Sigmoid colon (tissue), 7 donors: ENCODE data around the gene NOL3. TPM values are rescaled to one million over a fixed set of nuclear protein-coding genes. Genes with fewer than 3 reads are reported as not detected.

ENCODE experiments used
- DNase-seq: peaks from one replicate; pipeline ENCODE4 v3.0.0-alpha.2; 2019
- H3K27ac ChIP-seq, 4 donors: fragments of 200-600 bp; sonication (generic); one replicate each; pipeline ENCODE4 v1.5.1; 2016 to 2019; ENCODE audit warnings: mild to moderate bottlenecking in 1 of 4
- H3K27me3 ChIP-seq, 3 donors: fragments of 200-600 bp; sonication (generic); one replicate each; pipeline ENCODE4 v1.5.1; 2019; ENCODE audit warnings: mild to moderate bottlenecking in 1 of 3
- H3K36me3 ChIP-seq, 4 donors: fragments of 200-600 bp; sonication (generic); one replicate each; pipeline ENCODE4 v1.5.1; 2016 to 2019
- H3K4me1 ChIP-seq, 4 donors: fragments of 200-600 bp; sonication (generic); one replicate each; pipeline ENCODE4 v1.5.1; 2017 to 2019
- H3K4me3 ChIP-seq, 4 donors: fragments of 200-600 bp; sonication (generic); one replicate each; pipeline ENCODE4 v1.5.1; 2017 to 2019; ENCODE audit warnings: mild to moderate bottlenecking in 2 of 4, moderate library complexity in 1 of 4
- H3K9me3 ChIP-seq, 4 donors: fragments of 200-600 bp in 3 of 4; sonication (generic) in 3 of 4; one replicate each; pipeline versions ENCODE4 v1.5.1 to v1.6.1; 2013 to 2019
- CTCF ChIP-seq, 4 experiments: fragments of 450-650 bp in 3 of 4; fragments of 200-600 bp in 1 of 4; IDR thresholded peaks; one replicate each; pipeline ENCODE4 v1.5.1; 2016 to 2019; ENCODE audit warnings: antibody characterized with exemption in 4 of 4, mild to moderate bottlenecking in 3 of 4, moderate library complexity in 2 of 4
- EP300 ChIP-seq, 4 donors: sonication (generic); formaldehyde crosslinking; IDR thresholded peaks; one replicate each; pipeline ENCODE4 v1.6.1; 2017; ENCODE audit warnings: antibody characterized with exemption in 4 of 4
- POLR2A ChIP-seq, 2 donors: fragments of 450-650 bp; IDR thresholded peaks; one replicate each; pipeline ENCODE4 v1.6.1; 2016; ENCODE audit warnings: antibody characterized with exemption in 2 of 2, mild to moderate bottlenecking in 2 of 2, moderate library complexity in 2 of 2
- POLR2AphosphoS5 ChIP-seq, 4 donors: sonication (generic); formaldehyde crosslinking; IDR thresholded peaks; one replicate each; pipeline ENCODE4 v1.6.1; 2017; ENCODE audit warnings: antibody characterized with exemption in 4 of 4
- WGBS, 2 donors: extraction: QIAGEN DNeasy Blood & Tissue Kit; methylation state at CpG; one replicate each; pipeline ENCODE4 v1.1.7; 2013; 5-methylcytosine and 5-hydroxymethylcytosine counted together
- intact Hi-C: fragments of 100-400 bp; cut with DNase I; formaldehyde crosslinking; loops from one replicate; pipeline ENCODE4 v1.15.1; 2023
- polyA plus RNA-seq, 3 donors: library from polyadenylated mRNA; stranded (reverse); fragments of 200-250 nt; gene quantifications; one replicate each; pipeline ENCODE4 v1.2.3, GENCODE V29; 2013
- total RNA-seq, 4 donors: library from RNA; depleted of rRNA; stranded (reverse); fragments of >200 nt; gene quantifications; one replicate each; pipeline ENCODE4 v1.1.0, GENCODE V29; 2016
- donor health status: healthy with polysubstance abuse.
- donor health status: Bipolar disorder and iron deficiency.
- donor health status: healthy.

NOL3 gene
- total and polyA plus RNA-seq, 7 donors, result 12.7 to 36.7 (median 23.9) TPM

GRCh38 chr16:67148656-67149275, 21.6 kb upstream of the NOL3 start:
- Histone ChIP-seq H3K36me3 (peaks cover 19 to 53% (median 29%) of the 10 kb centered on the region in 4 donors), H3K4me3 (no peak overlapping the region), H3K4me1 (peaks cover 0 to 25% (median 21%) of the 10 kb centered on the region in 4 donors), H3K27ac (no peak overlapping the region), H3K9me3 (no peaks in the 10 kb centered on the region), H3K27me3 (peaks cover 0 to 15% (median 14%) of the 10 kb centered on the region in 3 donors)
- DNase-seq, result no peak
- no peak for TF ChIP-seq POLR2AphosphoS5 (IDR thresholded peaks at IDR 0.05)
- no peak for TF ChIP-seq CTCF (IDR thresholded peaks at IDR 0.05)
- no peak for TF ChIP-seq EP300 (IDR thresholded peaks at IDR 0.05)
- TF ChIP-seq POLR2A (IDR thresholded peaks at IDR 0.05), result no peak
- intact Hi-C loops, result no loop called here
- 92 to 93% methylated on average over 11 of the region's 11 CpGs for WGBS, 2 donors

- intact Hi-C loops, result loop anchor here (10.0 kb wide), 1 partner anchor 255 kb away; no protein-coding TSS in a partner anchor
- 69 to 74% methylated on average over 77 of the region's 77 CpGs for WGBS, 2 donors
- Histone ChIP-seq H3K36me3 (peaks cover 17 to 46% (median 23%) of the 10 kb centered on the region in 4 donors), H3K4me3 (peak overlapping the region in 2 of 4 donors; percentile 72 to 77), H3K27me3 (peaks cover 0 to 18% (median 17%) of the 10 kb centered on the region in 3 donors), H3K27ac (peak overlapping the region; percentile 81 to 96 (median 90)), H3K9me3 (no peaks in the 10 kb centered on the region), H3K4me1 (peaks cover 0 to 27% (median 22%) of the 10 kb centered on the region in 4 donors)
- no peak for TF ChIP-seq POLR2A (IDR thresholded peaks at IDR 0.05)
- no peak for TF ChIP-seq EP300 (IDR thresholded peaks at IDR 0.05)
- peak in 1 of 4 donors; percentile 10 for TF ChIP-seq POLR2AphosphoS5 (IDR thresholded peaks at IDR 0.05)
- DNase-seq, result no peak
Measured at GRCh38 chr16:67149276-67150046, 20.9 kb upstream of the NOL3 start.

- TF ChIP-seq EP300 (IDR thresholded peaks at IDR 0.05) (no peak), POLR2AphosphoS5 (IDR thresholded peaks at IDR 0.05) (no peak), CTCF (IDR thresholded peaks at IDR 0.05) (no peak), POLR2A (IDR thresholded peaks at IDR 0.05) (no peak)
- intact Hi-C loops, result loop anchor here (10.0 kb wide), 1 partner anchor 255 kb away; no protein-coding TSS in a partner anchor
- H3K4me3 ChIP-seq, result peak overlapping the region; percentile 52 to 77 (median 64)
- H3K4me1 ChIP-seq, result peaks cover 0 to 35% (median 30%) of the 10 kb centered on the region in 4 donors
- peak overlapping the region; percentile 81 to 96 (median 90) for H3K27ac ChIP-seq
- peaks cover 10 to 38% (median 15%) of the 10 kb centered on the region in 4 donors for H3K36me3 ChIP-seq
- H3K27me3 ChIP-seq, result peaks cover 0 to 23% (median 23%) of the 10 kb centered on the region in 3 donors
- H3K9me3 ChIP-seq, result no peaks in the 10 kb centered on the region
- 5% methylated on average over 94 of the region's 94 CpGs for WGBS, 2 donors
- peak; percentile 78 for DNase-seq
Measured at GRCh38 chr16:67150047-67150832, 20.1 kb upstream of the NOL3 start.

GRCh38 chr16:67150833-67151396, 19.4 kb upstream of the NOL3 start, which contains the start of gene B3GNT9:
Gene B3GNT9, minus strand, starts transcription at chr16:67150998. Its CDS starts 513 bp downstream, at chr16:67150485.
- WGBS, 2 donors, result 1 to 3% methylated on average over 34 of the region's 34 CpGs
- Histone ChIP-seq H3K4me1 (peaks cover 0 to 41% (median 35%) of the 10 kb centered on the region in 4 donors), H3K4me3 (peak within 1 kb of the TSS; percentile 52 to 77 (median 64)), H3K9me3 (no peaks in the 10 kb centered on the region), H3K36me3 (peaks cover 5 to 31% (median 9%) of the 10 kb centered on the region in 4 donors), H3K27ac (peak within 1 kb of the TSS; percentile 81 to 96 (median 90)), H3K27me3 (peaks cover 0 to 29% (median 23%) of the 10 kb centered on the region in 3 donors)
- TF ChIP-seq POLR2AphosphoS5 (IDR thresholded peaks at IDR 0.05), result peak in 3 of 4 donors; percentile 12 to 46 (median 42)
- no peak for TF ChIP-seq POLR2A (IDR thresholded peaks at IDR 0.05)
- no peak for TF ChIP-seq EP300 (IDR thresholded peaks at IDR 0.05)
- no peak for TF ChIP-seq CTCF (IDR thresholded peaks at IDR 0.05)
- peak; percentile 91 for DNase-seq
- intact Hi-C loops, result loop anchor here (10.0 kb wide), 1 partner anchor 256 kb away; no protein-coding TSS in a partner anchor
